ENCODE data around the gene MAP3K4.

The MAP3K4 gene

DNA sequence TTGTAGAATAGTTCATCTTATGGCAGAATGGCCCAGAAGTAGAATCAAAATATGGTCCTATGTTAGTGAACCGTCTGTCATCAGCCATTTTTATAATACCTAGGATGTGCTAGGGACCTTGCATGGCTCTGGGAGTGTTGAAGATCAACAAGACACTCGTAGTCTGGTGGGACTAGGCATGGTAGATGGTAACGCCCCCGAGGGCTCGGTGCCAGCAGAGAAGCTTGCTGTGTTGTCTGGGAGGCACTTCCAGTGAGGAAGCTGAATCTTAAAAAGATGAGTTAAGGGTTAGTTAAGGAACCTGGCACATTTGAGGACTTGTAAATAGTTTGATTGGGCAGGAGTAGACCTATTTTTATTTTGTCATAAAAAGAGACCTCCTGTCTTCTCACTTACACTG lies 82.4 kb downstream of the MAP3K4 start:
- TF ChIP-seq, protein P1, sequence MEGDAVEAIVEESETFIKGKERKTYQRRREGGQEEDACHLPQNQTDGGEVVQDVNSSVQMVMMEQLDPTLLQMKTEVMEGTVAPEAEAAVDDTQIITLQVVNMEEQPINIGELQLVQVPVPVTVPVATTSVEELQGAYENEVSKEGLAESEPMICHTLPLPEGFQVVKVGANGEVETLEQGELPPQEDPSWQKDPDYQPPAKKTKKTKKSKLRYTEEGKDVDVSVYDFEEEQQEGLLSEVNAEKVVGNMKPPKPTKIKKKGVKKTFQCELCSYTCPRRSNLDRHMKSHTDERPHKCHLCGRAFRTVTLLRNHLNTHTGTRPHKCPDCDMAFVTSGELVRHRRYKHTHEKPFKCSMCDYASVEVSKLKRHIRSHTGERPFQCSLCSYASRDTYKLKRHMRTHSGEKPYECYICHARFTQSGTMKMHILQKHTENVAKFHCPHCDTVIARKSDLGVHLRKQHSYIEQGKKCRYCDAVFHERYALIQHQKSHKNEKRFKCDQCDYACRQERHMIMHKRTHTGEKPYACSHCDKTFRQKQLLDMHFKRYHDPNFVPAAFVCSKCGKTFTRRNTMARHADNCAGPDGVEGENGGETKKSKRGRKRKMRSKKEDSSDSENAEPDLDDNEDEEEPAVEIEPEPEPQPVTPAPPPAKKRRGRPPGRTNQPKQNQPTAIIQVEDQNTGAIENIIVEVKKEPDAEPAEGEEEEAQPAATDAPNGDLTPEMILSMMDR (IDR thresholded peaks at IDR 0.05; ENCODE audit: low read depth, low read length), result no peak
- no peak overlapping the region for H3K4me3 ChIP-seq (ENCODE audit: low read depth, low read length)

DNA sequence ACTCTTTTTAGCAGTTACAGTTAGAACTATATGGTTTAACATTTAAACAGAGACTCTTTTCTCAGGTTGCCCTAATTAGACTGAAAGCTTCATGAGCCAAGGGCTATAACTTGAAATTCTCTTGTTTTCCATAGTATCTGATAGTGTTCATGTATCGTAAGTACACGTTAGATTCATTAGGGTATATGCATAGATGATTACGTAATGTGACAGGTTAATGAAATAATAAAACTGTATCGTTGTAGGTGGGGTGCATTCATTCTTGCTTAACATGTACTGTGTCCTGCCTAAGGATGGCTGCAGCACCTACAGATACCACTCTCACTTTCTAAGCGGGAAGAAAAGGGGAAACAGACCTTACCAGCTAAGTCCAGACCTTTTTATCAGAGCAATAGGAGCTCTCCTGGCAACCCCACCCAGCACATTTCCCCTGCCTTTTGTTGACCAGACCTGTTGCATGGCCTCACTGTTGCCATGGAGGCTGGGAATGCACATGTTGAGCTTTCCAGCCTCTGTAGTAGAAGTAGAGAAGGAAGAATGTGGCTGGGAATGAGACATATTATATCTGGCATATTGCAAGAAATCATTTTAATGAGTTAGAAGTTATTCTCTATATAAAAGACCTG lies 83.0 kb downstream of the MAP3K4 start:
- H3K4me3 ChIP-seq (ENCODE audit: low read depth, low read length), result no peak overlapping the region
- TF ChIP-seq, protein P1 (IDR thresholded peaks at IDR 0.05; ENCODE audit: low read depth, low read length), result no peak

DNA sequence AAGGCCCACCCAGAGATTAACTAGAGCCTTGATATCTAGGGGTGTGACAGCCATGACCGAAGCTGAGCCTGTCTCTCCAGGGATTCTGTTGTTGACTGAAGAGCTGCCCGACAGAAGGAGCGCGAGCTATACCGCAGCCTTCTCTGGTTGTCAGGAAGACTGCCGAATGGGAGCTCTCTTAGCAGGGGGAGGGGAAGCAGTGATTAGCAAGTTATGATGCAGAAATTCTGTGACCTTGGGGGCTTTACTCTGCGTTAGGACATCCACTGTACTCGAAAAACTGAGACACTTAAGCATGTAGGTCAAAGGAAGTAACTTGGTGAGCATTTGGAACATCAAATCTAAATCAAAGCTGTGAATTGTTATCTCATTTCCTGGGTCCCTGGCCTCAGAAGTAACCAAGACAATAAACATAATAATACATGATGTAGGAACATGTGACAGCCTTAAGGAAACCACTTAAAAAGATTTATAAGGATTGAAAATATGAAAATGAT lies 84.7 kb downstream of the MAP3K4 start:
- TF ChIP-seq, protein P1 (IDR thresholded peaks at IDR 0.05; ENCODE audit: low read depth, low read length), result no peak
- H3K4me3 ChIP-seq (ENCODE audit: low read depth, low read length), result no peak overlapping the region

DNA sequence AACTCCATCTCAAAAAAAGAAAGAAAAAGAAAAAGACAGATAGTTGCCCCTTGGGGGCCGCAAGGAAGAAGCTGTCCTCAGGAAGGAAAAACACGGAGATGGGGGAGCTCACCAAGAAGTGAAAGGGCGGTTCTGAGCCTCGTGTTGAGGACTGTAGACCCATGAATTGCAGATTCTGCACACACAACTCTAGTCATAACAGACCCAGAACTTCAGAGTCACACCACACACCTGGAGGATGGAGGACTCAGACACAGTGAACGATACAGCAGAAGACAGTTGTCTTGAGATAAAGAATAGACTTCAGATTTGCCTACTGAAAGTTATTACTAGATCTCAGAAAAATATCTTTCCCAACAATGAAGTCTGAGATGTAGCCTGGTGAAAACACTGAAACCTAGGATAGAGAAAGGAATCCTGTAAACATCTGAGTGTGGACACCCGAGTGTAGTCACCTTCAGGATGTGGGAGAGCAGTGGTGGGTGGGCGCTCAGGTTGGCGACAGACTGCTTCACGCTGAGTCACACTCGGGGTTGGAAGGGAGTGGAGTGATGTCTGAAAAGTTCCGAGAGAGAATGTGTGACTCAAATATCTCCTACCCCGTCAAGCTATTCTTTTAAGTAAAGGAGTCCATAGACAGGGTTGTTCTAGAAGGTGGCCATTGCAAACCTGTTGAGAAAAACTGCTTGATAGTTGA lies 88.1 kb downstream of the MAP3K4 start:
- no peak overlapping the region for H3K4me3 ChIP-seq (ENCODE audit: low read depth, low read length)
- TF ChIP-seq, protein P1 (IDR thresholded peaks at IDR 0.05; ENCODE audit: low read depth, low read length), result no peak

DNA sequence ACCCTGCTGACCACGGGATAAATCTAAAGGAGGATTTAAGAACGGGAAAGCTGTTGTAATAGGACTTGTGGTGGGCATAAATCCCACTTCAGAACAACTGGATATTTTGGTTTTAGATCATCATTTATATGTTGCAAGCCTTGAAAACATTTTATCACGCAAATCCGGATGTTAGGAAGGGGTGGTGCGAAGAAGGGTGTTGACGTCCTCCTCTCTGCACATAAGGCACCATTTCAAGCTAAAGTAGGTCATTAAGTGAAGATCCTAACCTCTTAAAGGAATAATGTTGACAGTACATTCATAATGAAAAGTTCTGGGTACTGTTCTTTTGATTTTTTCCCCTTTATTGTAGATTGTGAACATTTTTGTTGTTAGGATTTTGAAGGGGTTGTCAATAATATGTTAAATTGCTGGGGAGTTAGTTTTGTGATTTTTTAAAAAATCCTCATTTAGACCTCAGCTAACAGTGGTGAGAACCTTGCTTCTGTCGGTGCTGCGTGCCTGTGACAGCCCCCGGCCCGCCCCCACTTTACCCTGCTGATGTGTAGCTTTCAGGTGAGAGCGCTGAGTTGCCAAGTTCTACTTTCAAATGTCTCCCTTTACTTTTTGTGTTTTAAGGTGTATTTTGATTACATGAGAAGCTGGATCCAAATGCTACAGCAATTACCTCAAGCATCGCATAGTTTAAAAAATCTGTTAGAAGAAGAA lies 88.8 kb downstream of the MAP3K4 start:
- no peak overlapping the region for H3K4me3 ChIP-seq (ENCODE audit: low read depth, low read length)
- TF ChIP-seq, protein P1 (IDR thresholded peaks at IDR 0.05; ENCODE audit: low read depth, low read length), result no peak

DNA sequence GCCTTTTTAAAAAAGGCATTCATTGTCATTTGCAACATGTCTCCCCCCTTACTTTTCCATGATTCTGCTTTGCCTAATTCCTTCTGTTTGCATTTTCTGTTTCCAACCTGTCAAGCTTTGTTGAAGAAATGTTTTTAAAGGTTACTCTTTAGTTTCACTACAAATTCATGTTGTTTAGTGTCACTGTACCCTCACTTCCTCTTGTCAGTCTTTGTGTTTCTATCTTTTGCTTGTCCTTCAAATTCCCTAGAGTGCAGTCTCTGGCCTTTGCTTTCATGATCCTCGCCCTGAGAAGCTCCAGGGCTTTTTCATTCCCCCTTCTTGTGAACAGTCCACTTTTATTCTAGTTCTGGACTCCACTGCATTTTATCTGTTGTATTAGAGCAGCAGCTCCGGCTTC lies 90.6 kb downstream of the MAP3K4 start:
- TF ChIP-seq, protein P1 (IDR thresholded peaks at IDR 0.05; ENCODE audit: low read depth, low read length), result no peak
- no peak overlapping the region for H3K4me3 ChIP-seq (ENCODE audit: low read depth, low read length)

DNA sequence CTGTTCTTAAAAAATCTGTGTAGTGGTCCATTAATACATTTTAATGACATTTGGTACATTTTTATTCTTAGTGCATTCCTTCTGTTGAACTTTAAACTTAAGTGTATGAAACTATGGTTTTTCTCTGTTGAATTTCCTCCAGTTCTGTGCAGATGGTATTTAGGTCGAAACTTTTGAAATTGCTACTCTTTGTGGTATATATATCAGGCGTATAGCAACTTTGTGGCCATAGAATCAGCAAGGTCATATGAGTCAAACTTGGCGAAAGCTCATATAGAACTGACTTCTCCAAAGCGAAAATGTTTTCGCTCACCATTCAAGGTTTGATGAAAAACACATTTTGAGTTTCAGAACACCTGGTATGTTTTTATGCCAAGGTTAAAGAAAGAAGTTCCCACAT lies 93.7 kb downstream of the MAP3K4 start:
- H3K4me3 ChIP-seq (ENCODE audit: low read depth, low read length), result no peak overlapping the region
- TF ChIP-seq, protein P1 (IDR thresholded peaks at IDR 0.05; ENCODE audit: low read depth, low read length), result no peak
